GM13976 (cell line): Measurements from ENCODE around the gene TLDC2.

Experiments
- DNase-seq: peaks from one replicate; pipeline ENCODE4 v3.0.0; 2012; ENCODE audit warnings: low spot score
- CTCF ChIP-seq: IDR thresholded peaks from 2 replicates; pipeline ENCODE4 v1.5.1; 2012; ENCODE audit warnings: borderline replicate concordance, mild to moderate bottlenecking; ENCODE audit not compliant: insufficient read depth; ENCODE audit errors: extremely low read depth, missing control alignments, control extremely low read depth
- in situ Hi-C: fragments of 300-500 bp; cut with MboI; formaldehyde crosslinking; loops from one replicate; pipeline ENCODE4 v1.12.0; 2022; ENCODE audit warnings: low sequenced_read_pairs, mixed read lengths, inconsistent platforms; ENCODE audit not compliant: unreplicated experiment

Gene TLDC2

GRCh38 chr20:36887752-36888090 lies 11.8 kb downstream of the TLDC2 start:
- TF ChIP-seq CTCF, result no peak
- in situ Hi-C loops, result loop anchor here (25.0 kb wide), 1 partner anchor 675 kb away; no protein-coding TSS in a partner anchor
- DNase-seq, result no peak

GRCh38 chr20:36888880-36889516 lies 13.1 kb downstream of the TLDC2 start:
- DNase-seq, result no peak
- in situ Hi-C loops, result loop anchor here (25.0 kb wide), 1 partner anchor 677 kb away; no protein-coding TSS in a partner anchor
- TF ChIP-seq CTCF, result no peak

- DNase-seq, result no peak
- TF ChIP-seq CTCF, result no peak
- in situ Hi-C loops, result loop anchor here (25.0 kb wide), 1 partner anchor 678 kb away; no protein-coding TSS in a partner anchor
Observed at GRCh38 chr20:36890586-36890985, 14.6 kb downstream of the TLDC2 start.

GRCh38 chr20:36891211-36891610 lies 15.3 kb downstream of the TLDC2 start:
- no peak for DNase-seq
- TF ChIP-seq CTCF, result no peak
- in situ Hi-C loops, result loop anchor here (25.0 kb wide), 1 partner anchor 679 kb away; no protein-coding TSS in a partner anchor

- in situ Hi-C loops, result loop anchor here (25.0 kb wide), 1 partner anchor 682 kb away; no protein-coding TSS in a partner anchor
- DNase-seq, result no peak
Observed at GRCh38 chr20:36893801-36894200, 17.9 kb downstream of the TLDC2 start.

GRCh38 chr20:36895036-36895435 lies 19.1 kb downstream of the TLDC2 start:
- in situ Hi-C loops, result loop anchor here (25.0 kb wide), 1 partner anchor 683 kb away; no protein-coding TSS in a partner anchor
- no peak for DNase-seq
- TF ChIP-seq CTCF, result no peak

More at GRCh38 chr20:36893801-36894200, 17.9 kb downstream of the TLDC2 start:
- TF ChIP-seq CTCF, result no peak
